ENCODE data around the gene ANTKMT.

Gene ANTKMT

GRCh38 chr16:766008-766819 is 45.3 kb downstream of the ANTKMT start:
- DNase-seq = no peak

- no peak for DNase-seq
Measured at GRCh38 chr16:766820-767640, 46.1 kb downstream of the ANTKMT start.

- no peak for DNase-seq
Measured at GRCh38 chr16:767743-768235, 46.8 kb downstream of the ANTKMT start.

GRCh38 chr16:768428-768827 is 47.5 kb downstream of the ANTKMT start:
- DNase-seq = no peak

GRCh38 chr16:769184-769784 is 48.3 kb downstream of the ANTKMT start:
- DNase-seq = no peak

- no peak for DNase-seq
Measured at GRCh38 chr16:769934-770333, 49.0 kb downstream of the ANTKMT start.

GRCh38 chr16:770411-770810 is 49.5 kb downstream of the ANTKMT start:
- no peak for DNase-seq

Measured in NCI-H510A treated with DMSO at 0.1 percent for 48 hours (cell line).